ENCODE data around the gene RAC3.

RAC3 gene

GRCh38 chr17:82021107-82021899 lies 10.2 kb upstream of the RAC3 start:
- peak overlapping the region; percentile 83 for H3K4me3 ChIP-seq (ENCODE audit: low read depth, low read length)
- no peak for DNase-seq (ENCODE audit: low read depth)
- TF ChIP-seq, protein P1, sequence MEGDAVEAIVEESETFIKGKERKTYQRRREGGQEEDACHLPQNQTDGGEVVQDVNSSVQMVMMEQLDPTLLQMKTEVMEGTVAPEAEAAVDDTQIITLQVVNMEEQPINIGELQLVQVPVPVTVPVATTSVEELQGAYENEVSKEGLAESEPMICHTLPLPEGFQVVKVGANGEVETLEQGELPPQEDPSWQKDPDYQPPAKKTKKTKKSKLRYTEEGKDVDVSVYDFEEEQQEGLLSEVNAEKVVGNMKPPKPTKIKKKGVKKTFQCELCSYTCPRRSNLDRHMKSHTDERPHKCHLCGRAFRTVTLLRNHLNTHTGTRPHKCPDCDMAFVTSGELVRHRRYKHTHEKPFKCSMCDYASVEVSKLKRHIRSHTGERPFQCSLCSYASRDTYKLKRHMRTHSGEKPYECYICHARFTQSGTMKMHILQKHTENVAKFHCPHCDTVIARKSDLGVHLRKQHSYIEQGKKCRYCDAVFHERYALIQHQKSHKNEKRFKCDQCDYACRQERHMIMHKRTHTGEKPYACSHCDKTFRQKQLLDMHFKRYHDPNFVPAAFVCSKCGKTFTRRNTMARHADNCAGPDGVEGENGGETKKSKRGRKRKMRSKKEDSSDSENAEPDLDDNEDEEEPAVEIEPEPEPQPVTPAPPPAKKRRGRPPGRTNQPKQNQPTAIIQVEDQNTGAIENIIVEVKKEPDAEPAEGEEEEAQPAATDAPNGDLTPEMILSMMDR (IDR thresholded peaks at IDR 0.05; ENCODE audit: low read depth, low read length, missing control alignments) = peak; percentile 78

DNA sequence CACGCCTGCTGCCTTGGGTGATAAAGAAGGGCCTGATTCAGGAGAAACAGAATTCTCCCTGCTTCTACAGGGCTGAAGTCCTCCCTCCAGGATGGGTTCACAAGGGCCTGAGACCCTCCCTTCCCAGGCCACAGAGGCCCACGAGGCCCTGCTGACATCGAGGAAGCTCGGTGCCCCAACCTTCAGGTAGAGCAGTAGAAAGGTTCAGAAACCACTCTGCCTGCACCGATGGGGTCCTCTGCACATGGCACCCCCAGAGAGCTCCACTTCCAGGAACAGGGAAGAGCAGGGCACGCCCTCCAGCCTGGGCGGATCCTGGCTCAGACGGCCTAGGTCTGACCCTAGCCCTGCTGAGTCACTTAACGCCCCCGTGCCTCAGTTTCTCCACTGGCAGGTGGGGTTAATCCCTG lies 9.6 kb upstream of the RAC3 start:
- H3K4me3 ChIP-seq (ENCODE audit: low read depth, low read length) = peak overlapping the region; percentile 83
- TF ChIP-seq, protein P1 (IDR thresholded peaks at IDR 0.05; ENCODE audit: low read depth, low read length, missing control alignments) = no peak
- no peak for DNase-seq (ENCODE audit: low read depth)

DNA sequence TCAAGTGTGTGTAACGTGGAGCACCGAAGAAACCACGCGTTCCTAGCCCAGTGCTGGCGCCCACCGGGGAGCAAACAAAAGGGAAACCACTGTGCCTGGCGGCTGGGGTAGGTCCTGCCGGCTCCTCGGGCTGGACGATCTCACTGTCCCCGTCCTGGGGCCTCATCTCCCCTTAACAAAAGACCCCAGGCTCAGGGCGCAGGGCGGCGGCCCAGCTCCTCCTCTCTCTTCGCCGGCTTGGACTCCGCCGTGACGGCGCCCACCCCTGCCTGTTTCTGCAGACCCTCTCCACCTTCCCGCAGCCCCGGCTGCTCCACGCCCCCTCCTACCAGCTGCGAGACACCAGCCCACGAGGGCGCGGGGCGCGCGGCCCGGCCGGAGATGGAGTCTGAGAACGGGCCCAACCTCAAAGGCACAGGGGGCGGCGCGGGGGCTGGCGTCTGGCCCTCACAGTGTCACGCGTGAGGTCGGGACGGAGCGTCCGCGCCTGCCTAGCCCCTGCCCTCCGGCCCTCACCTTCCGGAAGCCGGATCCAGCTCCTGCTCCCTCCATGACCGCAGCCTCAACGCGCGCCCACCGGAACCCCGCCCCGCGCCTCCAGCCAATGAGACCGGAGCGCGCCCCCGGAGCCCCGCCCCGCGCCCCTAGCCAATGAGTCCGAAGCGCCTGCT lies 9.0 kb upstream of the RAC3 start, which contains the start of gene CENPX:
Gene CENPX (minus strand): TSS at position 569 of the 671 bp plus-strand sequence. CDS start 17 bp downstream, at position 552.
- peak within 1 kb of the TSS; percentile 89 for H3K4me3 ChIP-seq (ENCODE audit: low read depth, low read length)
- TF ChIP-seq, protein P1 (IDR thresholded peaks at IDR 0.05; ENCODE audit: low read depth, low read length, missing control alignments) = no peak
- no peak for DNase-seq (ENCODE audit: low read depth)

- peak; percentile 97 for DNase-seq (ENCODE audit: low read depth)
- TF ChIP-seq, protein P1 (IDR thresholded peaks at IDR 0.05; ENCODE audit: low read depth, low read length, missing control alignments) = no peak
- H3K4me3 ChIP-seq (ENCODE audit: low read depth, low read length) = peak within 1 kb of the TSS; percentile 89
Observed at GRCh38 chr17:82022981-82023446, 8.5 kb upstream of the RAC3 start, which contains the start of gene LRRC45. LRRC45 (plus strand) TSS chr17:82023305; CDS start chr17:82023644, 339 bp downstream.

- no peak for DNase-seq (ENCODE audit: low read depth)
- TF ChIP-seq, protein P1 (IDR thresholded peaks at IDR 0.05; ENCODE audit: low read depth, low read length, missing control alignments) = no peak
- H3K4me3 ChIP-seq (ENCODE audit: low read depth, low read length) = peak overlapping the region; percentile 89
Observed at GRCh38 chr17:82023447-82024241, 7.8 kb upstream of the RAC3 start.

GRCh38 chr17:82024859-82025258 lies 6.6 kb upstream of the RAC3 start:
- H3K4me3 ChIP-seq (ENCODE audit: low read depth, low read length) = no peak overlapping the region
- TF ChIP-seq, protein P1 (IDR thresholded peaks at IDR 0.05; ENCODE audit: low read depth, low read length, missing control alignments) = no peak
- DNase-seq (ENCODE audit: low read depth) = no peak

Data from GM12864 (cell line).